ENCODE measurements around the gene MSX1.
A peak's percentile ranks its signal among the peaks of the same experiment; 100 is the strongest.

The MSX1 gene

GRCh38 chr4:4856071-4857000 is 3.1 kb upstream of the MSX1 start:
- intact Hi-C loops (cut with DNase I), result no loop called here
- DNase-seq, result peak in 3 of 10 donors; percentile 15 to 78 (median 55)

GRCh38 chr4:4857001-4857808 is 2.3 kb upstream of the MSX1 start:
- DNase-seq, result peak in 3 of 10 donors; percentile 7 to 62 (median 9)
- intact Hi-C loops (cut with DNase I), result no loop called here

- intact Hi-C loops (cut with DNase I), result no loop called here
- peak in 2 of 10 donors; percentile 48 to 73 for DNase-seq
Observed at GRCh38 chr4:4857809-4858508, 1.5 kb upstream of the MSX1 start.

DNA sequence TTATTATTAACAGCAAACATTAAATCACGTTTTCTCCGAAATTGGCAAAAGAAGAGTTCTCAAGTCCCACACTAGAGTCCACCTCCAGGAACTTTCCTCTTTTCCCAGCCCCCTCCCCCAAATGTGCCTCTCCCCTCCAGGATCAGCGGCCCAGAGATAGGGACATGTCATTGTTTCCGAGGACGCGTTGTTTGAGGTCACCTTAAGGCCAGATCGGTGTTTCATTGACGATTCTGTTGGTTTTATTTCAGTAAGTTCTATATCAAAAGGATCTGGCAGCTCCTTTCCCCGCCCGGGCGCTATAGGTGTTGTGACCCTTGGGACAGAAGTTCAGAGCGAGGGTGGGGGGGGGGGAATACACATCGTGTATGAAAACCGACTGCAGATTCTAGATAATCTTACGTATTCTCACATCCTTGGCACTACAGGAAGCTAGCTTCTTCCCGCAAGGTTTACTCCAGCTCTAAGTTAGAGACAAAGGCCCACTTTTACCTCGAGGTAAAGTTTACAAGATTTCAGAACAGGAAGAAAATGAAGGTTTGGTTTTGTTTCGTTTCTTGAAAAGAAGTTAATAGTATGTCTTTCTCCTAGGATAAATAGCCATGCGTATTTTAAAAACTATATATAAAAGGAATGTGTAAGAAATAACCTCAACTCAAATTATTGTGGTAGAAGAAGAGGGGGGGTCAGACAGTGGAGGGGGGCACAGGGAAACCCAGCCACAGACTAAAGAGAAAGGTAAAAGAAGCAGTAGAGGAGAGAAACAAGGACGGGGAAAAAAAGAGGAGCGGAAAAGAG is 739 bp upstream of the MSX1 start:
- intact Hi-C loops (cut with DNase I), result no loop called here

GRCh38 chr4:4859799-4860599 is 534 bp downstream of the MSX1 start:
- intact Hi-C loops (cut with DNase I), result no loop called here

More for the DNA sequence above, 739 bp upstream of the MSX1 start:
- peak in 2 of 10 donors; percentile 7 to 11 for DNase-seq

DNA sequence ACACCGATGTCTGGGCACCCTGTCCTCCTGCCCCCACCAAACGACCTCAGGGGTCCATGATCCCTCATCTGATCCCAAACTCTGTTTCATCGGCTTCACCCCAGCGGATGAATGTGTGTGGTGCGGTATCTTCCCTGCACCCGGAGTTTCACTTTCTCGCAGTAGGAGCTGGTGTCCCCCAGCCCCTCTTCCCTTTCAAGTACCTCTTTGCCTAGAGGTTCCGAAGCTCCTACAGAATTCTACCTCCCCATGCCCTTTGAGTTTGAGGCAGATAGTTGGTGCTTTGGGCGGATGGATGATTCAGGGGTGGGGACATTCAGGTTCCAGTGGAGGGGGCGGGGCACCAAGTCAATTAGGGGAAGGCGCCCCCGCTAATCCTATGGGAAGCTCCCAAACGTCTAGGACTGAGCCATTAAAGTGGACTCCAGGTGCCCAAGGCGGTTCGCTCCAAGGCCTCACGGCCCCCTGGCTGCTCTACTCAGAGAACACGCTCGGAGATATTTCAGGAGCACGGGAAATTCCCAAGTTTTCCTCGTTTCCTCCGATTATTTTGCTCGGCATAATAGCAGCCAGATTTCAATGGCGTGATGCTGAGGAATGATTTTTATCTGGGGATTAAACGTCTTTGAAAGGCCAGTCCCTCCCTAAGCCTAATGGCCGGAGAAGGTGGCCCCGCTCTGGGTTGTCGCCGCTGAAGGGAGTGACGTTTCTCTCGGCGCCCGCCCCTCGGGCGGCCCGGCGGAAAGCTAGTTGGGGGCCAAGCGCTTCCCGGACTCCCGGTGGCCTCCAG is 1.3 kb downstream of the MSX1 start:
- intact Hi-C loops (cut with DNase I), result no loop called here
- DNase-seq, result peak in 2 of 10 donors; percentile 72 to 76

More at GRCh38 chr4:4859799-4860599, 534 bp downstream of the MSX1 start:
- peak in 1 of 10 donors; percentile 58 for DNase-seq

- intact Hi-C loops (cut with DNase I), result no loop called here
- DNase-seq, result peak in 1 of 10 donors; percentile 8
Observed at GRCh38 chr4:4861390-4862018, 2.0 kb downstream of the MSX1 start.

GRCh38 chr4:4862071-4862551 is 2.6 kb downstream of the MSX1 start:
- intact Hi-C loops (cut with DNase I), result no loop called here
- peak in 1 of 10 donors; percentile 14 for DNase-seq

DNA sequence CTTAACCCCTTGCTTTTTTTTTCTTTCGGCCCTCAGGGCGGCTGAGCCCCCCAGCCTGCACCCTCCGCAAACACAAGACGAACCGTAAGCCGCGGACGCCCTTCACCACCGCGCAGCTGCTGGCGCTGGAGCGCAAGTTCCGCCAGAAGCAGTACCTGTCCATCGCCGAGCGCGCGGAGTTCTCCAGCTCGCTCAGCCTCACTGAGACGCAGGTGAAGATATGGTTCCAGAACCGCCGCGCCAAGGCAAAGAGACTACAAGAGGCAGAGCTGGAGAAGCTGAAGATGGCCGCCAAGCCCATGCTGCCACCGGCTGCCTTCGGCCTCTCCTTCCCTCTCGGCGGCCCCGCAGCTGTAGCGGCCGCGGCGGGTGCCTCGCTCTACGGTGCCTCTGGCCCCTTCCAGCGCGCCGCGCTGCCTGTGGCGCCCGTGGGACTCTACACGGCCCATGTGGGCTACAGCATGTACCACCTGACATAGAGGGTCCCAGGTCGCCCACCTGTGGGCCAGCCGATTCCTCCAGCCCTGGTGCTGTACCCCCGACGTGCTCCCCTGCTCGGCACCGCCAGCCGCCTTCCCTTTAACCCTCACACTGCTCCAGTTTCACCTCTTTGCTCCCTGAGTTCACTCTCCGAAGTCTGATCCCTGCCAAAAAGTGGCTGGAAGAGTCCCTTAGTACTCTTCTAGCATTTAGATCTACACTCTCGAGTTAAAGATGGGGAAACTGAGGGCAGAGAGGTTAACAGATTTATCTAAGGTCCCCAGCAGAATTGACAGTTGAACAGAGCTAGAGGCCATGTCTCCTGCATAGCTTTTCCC is 3.4 kb downstream of the MSX1 start:
- intact Hi-C loops (cut with DNase I), result no loop called here
- peak in 1 of 10 donors; percentile 51 for DNase-seq

DNA sequence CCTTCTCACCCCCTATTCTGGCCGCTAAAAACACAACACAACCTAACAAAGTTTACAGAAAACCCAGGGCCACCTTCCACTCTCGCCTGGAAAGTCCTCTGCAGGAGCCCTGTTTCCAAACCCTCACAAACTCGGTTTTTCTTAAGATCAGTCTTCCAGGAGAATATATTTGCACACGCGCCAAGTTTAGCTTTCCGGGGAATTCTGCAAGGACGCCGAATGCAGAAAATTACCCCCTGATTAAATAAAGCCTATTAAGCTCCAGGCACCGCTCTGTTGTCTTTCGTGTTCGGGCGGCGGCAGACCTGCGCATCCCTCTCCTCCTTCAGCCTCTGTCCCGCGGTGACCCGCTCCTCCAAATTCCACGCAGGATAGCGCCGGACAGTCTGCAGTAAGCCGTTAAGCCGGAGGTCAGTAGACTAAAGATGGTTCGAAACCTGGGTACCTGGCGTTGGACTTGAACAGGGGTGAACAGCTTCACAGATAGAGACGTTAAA is 5.0 kb downstream of the MSX1 start:
- intact Hi-C loops (cut with DNase I), result no loop called here

DNA sequence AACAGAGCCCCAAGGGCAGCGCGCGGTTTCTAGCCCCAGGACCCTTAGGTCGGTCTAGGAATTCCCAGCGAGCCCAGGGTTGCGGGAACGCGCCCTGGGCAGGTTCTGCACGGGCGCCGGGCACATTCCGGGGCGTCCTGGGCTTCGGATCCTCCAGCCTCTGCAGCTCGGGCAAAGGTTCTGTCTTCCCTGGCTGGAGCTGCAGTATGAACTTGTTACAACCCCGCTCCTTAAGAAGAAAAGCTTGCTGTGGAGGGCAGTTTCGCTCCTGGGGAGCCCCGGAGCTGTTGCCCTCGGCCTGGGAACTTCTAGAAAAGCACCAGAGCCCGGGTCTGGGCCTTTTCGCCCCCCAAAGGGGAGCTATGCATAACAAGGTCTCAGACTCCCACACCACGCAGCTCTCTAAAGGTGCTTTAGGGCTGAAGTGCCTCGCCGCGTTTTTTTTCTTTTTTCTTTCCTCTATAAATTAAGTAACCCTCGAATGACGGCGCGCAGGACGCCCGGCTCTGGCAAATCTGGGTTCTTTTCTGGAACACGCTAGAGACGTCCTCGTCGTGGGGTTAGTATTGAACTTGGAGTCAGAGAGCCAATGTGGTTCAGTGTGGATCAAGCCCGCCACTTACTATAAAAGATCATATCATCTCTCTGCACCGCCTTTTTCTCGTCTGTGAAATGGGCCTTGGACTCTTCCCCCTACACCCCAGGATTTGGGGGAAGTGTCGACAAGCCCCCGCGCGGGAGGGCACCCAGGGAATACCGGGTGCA is 5.7 kb downstream of the MSX1 start:
- DNase-seq, result peak in 2 of 10 donors; percentile 61 to 72
- intact Hi-C loops (cut with DNase I), result no loop called here

More for the DNA sequence above, 5.0 kb downstream of the MSX1 start:
- DNase-seq, result peak in 1 of 10 donors; percentile 62

DNA sequence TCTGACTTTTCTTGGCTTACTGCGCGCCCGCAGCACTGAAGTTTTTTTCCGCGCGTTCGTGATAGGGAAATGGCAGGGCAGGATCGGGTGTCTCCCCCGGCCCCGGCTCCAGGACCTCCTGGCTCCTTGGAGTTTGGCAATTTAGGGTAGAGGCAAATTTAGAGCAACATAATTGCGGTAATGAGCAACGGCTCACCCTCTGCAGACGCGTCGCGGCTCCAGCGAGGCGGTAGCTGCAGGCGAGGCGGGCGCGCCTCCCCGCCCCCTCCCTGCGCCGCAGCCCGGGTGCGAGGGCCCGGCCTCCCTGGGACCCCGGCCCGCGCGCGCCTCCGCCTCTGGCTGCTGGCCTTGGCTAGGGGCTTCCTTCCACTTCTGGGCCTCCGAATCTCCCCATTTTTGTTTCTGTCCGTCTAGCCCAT is 6.2 kb downstream of the MSX1 start:
- intact Hi-C loops (cut with DNase I), result no loop called here

GRCh38 chr4:4866124-4866865 is 6.8 kb downstream of the MSX1 start:
- intact Hi-C loops (cut with DNase I), result no loop called here
- peak in 1 of 10 donors; percentile 45 for DNase-seq

More for the DNA sequence above, 6.2 kb downstream of the MSX1 start:
- peak in 1 of 10 donors; percentile 46 for DNase-seq

DNA sequence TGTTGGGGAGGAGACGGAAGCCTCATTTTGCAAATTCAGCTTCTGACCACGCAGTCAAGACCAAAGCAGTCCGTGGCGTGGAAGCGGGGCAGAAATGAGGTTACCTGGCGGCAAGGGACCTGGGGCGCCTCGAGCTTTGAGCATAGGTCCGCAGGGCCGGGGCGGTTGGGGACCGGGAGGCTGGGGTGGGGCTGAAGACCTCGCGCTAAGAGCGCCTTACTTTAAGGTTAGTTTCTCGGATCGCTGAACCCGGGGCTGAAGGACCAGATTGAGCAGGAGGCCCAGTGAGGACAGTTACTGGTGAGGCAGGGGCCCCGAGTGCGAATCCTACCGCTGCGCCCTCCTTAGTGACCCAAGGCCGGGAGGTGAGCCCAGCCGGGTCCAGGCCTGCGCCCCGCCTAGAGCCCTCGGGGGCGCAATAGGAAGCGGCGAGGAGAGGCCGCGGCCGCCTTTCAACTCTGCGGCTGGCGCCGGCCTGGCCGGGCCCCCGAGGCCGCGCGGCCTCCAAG is 7.5 kb downstream of the MSX1 start:
- peak in 1 of 10 donors; percentile 84 for DNase-seq
- intact Hi-C loops (cut with DNase I), result no loop called here
